NCI-H2107 (cell line): ENCODE measurements around the gene RCBTB2.

Experiments
- DNase-seq: peaks from one replicate; lab custom pipeline; 2025; lab: John Stamatoyannopoulos, UW

RCBTB2 gene

DNA sequence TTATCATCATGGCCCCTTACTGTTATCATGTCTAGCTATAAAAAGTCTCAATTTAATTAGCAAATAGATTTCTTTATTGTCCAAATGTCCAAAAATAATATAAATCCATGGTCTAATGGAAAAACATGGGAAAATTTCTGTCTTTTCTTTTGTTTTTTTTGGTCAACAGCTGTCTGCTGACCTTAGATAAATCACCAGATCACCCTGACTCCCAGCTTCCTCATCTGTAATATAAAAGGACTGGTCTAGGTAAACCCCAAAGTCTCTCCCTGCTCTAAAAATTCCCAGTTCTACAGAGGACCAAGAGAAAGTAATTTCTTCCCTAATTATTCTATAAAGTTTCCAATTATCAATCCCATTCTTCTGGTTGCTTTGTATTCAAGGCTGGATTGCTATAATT, 30.7 kb upstream of the RCBTB2 start:
- no peak for DNase-seq

DNA sequence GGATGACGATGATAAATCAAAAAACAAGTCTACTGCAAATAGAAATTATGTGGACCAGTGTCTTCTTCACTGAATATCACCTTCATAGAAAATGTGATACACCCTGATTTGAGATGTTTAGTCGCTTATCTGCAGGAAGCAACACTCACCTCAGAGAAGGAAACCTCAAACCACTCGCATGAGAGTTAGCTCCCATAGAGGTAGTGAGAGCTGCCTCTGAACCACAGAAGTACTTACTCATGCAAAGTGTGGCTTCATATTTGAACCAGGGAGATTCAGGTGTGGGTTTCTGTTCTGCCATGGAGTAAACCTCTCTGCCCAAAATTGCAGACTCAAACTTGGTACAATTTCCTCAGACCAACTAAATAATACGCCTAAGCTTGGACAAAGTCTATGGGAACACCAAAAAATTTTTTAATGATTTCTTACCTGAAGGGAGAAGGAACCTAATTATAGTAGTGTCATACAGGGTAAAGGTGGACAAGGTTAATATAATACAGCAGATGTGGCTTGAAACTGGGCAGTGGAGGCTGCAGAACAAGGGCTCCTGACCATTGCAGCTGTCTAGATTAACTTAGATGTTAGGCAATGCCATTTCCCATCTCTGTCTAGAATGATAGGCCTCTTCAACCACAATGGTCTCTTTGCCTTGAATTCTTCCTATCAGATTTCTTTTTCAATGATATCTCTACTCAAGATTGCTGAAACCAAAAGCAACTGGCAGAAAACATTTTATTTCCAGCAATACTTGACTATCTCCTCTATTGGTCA, 29.6 kb upstream of the RCBTB2 start:
- no peak for DNase-seq

DNA sequence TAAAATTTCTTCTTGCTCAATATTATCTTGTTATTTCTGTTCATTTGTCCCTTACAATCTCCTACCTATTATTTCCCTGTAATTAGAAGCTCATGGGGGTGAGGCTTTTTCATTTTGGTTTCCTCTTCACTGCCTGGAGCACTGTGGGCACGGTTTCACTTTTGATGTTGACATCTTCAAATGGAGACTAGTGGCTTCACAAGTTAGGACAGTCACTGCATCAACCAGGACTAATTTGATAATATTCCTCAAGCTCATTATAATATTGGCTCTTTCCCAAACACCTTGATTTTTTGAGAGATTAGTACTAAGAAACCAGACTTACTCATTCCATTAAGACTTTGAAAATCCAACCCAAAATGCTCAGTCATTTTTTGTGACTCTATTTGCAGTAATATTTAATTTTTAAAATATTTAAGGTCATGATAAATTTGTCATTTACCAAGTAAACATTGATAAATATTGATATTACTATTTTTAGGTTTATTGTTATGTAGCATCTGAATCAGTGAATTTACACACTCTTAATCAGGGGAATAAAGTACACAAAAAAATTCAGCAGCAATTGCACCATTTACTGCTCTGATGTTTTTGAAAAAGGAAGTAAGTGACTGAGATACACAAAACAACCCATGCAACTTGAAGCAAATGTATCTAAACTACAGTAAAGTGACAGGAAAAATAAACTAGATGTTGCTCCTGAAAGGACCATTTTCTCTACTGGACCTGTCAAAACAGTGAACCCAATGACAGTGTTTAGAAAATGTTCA, 28.8 kb upstream of the RCBTB2 start:
- DNase-seq: no peak

DNA sequence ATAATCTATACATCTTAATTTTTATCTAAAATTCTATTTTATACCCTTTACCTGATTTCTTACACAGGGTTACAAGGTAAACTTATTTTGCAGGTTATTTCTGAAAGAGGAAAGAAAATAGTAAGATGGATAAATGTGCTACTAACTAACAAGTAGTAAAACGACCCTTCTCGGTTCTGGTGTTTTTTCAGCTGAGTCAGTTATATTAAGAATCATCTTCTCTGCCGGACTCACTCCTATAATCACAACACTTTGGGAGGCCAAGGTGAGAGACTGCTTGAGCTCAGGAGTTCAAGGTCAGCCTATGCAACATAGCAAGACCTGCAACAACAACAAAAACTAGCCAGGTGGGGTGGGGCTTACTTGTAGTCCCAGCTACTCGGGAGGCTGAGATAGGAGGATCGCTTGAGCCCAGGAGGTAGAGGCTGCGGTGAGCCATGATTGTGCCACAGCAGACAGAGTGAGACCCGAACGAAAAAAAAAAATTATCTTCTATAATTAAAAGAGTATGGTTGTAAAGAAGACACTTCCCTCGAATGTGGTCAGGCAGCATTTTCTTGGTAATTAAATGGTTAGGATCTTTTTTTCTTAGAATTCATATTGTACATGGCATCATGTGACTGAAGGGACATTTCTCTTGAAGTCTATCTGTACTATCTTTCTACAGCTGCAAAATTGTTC, 27.9 kb upstream of the RCBTB2 start:
- no peak for DNase-seq

DNA sequence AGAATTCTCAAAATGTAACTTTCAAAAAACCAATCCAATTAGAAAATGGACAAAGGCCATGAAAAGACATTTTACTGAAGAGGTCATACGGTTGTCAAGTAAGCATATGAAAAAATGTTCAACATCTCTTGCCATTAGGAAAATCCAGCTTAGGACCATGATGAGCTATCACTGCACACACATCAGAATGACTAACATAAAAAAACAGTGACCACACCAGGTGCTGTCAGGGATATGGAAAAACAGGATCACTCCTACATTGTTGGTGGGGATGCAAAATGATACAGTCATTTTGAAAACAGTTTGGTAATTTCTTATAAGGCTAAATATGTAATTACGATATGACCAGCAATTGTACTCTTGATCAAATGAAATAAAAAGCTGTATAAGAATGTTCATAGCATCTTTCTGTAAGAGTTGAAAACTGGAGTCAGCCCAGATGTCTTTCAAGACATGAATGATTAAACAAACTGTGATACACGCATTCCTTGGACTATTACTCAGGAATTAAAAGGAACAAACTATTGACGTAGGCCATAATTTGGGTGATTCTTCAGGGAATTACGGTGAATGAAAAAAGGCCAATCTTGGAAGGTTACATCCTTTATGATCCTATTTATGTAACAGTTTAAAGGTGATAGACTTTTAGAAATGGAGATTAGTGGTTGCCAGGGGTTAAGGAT, 26.9 kb upstream of the RCBTB2 start:
- DNase-seq: no peak

DNA sequence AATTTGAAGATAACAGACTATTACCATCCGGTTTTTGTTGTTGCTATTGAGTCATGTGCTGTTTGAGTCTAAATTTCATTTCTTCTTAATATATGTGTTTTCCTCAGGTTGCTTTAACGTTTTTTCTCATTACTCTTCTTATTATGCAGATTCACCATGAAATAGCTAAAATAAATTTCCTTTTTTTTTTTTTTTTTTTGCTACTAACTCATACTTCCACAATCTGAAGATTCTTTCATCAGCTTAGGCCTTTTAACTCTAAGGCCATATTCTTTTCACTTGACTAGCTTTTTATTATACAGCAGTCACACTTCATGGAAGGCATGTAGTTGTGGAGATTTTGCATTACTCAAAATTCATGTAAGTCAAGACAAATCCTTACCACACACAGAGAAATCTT, 23.9 kb upstream of the RCBTB2 start:
- DNase-seq: no peak

DNA sequence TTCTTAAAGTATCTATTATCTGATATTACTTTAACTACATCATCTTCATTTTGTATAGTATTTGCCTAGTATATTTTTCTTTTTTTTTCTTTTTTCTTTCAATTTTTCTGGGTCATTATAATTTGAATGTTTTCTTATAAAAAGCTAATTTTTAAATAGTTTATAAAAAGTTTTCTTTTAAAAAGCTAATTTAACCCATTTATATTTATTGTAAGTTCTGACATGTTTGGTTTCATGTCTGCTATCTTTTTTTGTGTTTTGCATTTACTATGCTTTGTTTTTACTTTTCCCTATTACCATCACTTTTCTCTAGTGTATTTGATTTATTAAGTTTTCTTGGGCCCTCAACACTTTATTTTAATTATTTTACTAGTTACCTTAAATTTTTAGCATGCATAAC, 22.6 kb upstream of the RCBTB2 start:
- DNase-seq: no peak

DNA sequence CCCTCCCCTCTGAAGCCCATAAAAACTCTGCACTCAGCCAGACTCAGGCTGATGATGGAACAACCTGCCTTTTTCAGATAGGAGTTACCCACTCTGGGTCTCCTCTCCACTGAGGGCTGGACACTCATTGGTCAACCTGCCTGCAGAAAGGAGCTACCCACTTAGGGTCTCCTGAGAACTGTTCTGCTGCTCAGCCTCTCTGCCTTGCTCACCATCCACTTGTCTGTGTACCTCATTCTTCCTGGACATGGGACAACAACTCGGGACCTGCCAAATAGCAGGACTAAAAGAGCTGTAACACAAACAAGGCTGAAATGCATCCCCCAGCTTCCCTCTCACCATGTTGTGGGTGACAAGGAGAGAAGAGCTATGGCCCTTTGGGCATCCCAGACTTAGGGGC, 18.4 kb upstream of the RCBTB2 start:
- DNase-seq: no peak

DNA sequence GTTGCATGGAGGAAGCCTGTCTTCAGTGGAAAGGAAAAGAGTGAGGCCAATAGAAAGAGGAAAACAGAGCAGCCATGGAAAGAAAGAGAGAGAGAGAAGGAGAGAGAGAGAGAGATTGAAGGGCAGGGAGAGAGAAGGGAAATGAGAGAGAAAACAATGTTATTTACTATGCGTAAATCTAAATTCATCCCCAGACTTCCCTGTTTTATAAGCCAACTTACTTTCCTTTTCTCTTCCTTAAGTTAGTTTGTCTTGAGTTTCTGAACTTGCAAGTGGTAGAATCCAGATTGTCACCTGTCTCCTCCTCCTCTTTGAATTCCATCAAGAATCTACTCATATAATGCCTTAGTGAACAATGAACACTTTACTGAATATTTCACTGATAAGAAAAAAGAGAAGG, 16.8 kb upstream of the RCBTB2 start:
- DNase-seq: no peak

DNA sequence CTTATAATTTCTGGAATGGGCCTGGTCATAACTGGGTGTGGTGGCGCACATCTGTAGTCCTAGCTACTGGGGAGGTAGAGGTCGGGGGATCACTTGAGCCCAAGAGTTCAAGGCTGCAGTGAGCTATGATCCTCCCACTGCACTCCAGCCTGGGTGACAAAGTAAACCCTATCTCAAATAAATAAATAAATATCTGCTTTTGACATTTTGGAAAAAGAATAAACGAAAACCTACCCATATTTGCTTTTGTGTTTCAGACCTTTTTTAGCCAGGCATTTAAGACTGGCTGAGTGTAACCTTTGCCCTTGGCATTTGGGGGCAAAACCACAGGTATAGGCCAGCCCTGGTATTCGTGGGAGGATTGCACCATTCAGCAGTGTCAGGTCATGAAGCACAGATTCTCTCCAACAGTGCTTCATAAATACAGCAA, 14.8 kb upstream of the RCBTB2 start:
- no peak for DNase-seq

DNA sequence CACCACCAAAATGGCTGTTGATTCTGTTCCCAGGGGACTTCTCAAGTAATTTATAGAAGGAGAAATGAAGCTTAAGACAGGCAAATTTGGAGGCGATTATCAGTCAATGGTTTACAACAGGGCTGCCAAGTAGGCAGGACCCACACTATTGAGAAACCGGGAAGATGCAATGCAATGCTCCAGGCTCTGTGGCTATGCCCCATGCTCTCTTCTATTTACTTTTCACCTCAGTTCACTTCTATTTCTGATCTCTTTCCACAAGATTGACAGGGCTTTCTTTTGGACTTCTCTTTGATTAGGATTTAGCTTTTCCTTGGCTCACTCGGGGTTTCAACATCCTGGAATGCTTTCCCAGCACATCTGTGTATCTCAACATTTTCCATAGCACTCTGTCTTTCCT, 12.7 kb upstream of the RCBTB2 start:
- DNase-seq: no peak

DNA sequence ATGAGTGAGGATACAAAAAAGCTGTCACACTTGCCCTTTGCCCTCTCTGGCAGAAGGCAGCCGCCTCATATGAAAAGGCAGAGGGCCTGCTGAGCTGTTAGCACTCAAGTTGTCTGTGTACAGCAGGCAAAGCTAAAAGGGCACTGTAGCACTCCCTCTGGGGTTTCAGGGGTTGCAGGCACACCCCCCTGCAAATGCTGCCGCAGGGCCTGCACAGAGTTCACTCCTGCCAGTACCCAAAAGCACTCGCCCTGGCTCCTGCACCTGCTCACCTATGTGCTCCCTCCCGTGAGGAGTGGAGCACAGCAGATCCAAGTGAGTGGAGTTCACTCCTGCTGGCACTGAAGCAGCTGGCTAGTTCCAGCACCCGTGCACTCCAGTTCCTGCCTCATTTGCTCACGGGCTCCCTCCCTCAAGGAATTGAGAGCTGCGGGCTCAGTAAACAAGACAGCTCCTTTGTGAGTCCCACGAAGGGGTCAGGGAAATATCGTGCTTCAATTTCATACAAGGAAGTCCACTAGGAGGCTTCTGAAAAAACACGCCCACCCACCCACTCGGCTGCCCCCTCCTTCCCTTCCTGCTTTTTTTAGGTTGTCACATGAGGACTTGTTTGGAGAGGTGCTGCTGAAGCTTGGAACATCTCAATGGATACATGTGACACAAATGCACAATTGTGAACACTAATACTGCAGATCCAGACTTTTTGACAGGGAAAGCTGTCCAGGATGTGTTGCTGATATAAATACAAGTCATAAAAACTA, 9.9 kb upstream of the RCBTB2 start:
- DNase-seq: peak; percentile 42

DNA sequence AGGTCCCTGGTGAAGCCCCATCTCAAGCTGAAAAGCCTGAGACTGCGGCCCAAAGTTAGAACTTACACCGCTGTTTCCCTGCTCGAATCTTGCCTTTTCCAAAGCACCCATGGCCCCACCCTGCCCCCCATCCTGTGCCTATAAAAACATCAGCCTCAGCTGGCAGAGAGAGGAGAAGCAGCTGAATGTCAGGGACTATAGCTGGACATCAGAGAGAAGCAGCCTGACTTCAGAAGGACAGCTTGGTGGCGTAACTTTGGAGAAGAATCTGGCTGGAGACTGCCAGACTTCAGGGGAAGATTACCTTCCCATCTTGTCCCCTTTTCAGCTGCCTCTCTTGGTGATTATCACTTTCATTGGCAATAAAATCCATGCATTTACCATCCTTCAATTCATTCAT, 9.3 kb upstream of the RCBTB2 start:
- no peak for DNase-seq

DNA sequence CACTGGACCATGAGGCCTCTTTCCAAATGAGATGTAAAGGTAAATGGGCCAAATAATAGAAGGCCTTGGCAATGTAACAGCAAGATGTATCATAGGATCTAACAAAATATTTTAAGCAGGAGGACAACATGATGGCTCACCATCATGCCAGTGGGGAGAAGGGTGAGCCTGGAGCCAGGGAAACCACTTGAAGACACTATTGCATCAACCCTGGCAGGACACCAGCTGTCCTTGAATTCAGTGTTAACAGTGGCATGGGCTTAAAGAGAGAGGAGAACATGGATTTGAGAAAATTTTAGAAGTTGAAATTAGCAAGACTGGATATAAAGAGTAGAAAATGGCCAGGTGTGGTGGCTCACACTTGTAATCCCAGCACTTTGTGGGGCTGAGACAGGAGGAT, 6.7 kb upstream of the RCBTB2 start:
- DNase-seq: no peak

DNA sequence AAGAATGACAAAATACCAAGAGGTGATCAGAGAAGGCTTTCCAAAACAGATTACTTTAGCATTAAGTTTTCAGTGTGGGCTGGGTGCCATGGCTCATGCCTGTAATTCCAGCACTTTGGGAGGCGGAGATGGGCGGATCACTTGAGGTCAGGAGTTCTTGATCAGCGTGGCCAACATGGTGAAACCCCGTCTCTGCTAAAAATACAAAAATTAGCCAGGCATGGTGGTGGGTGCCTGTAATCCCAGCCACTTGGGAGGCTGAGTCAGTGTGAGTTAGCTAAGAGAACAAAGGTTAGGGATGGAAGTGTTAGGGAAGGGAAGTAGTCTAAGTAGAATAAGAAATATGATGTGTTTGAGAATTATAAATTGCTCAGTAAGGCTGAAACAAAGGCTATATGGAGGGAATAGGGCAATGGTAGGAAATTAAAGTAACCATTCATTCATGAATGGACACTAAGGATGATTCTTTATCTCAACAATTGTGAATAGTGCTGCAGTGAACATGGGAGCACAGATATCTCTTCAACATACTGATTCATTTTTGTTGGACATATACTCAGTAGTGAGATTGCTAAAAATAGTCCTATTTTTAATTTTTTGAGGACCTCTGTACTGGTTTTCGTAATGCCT, 3.9 kb upstream of the RCBTB2 start:
- no peak for DNase-seq

DNA sequence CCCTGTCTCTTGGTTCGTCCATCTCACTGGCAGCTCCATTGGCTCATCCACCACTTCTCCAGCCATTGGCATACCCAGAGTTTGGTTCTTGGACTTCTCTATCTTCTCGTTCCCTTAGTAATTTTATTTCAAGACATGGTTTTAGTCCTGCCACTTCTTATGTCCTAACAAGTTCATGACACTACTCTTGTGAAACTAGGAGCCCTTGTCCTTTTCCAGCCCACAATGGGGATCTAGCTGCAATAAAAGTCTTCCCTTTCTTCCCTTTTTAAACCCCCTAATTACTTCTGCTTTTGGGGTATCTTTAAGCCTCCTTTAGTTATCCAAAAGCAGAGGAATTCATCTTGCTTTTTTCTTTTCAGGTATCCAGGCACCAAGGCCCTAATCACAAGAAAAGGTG, 2.9 kb upstream of the RCBTB2 start:
- DNase-seq: no peak

DNA sequence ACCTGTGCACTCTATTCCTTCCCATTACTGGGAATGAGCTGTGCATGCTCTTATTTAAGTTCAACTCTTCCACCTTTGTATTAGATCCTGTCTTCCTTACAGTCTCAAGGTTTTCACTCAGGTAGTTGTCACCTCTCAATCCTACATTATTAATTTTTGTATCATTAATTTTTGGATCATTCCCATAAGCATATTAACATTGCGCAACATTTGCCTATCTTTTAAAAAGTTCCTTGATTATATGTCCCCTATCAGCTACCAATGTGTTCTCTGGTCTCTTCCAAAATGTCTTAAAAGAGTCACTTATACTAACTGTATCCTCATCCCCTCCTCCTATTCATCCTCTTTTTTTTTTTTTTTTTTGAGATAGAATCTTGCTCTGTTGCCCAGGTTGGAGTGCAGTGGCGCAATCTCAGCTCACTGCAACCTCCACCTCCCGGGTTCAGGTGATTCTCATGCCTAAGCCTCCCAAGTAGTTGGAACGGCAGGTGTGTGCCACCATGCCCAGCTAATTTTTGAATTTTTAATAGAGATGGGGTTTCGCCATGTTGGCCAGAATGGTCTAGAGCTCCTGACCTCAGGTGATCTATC, 2.1 kb upstream of the RCBTB2 start:
- no peak for DNase-seq

DNA sequence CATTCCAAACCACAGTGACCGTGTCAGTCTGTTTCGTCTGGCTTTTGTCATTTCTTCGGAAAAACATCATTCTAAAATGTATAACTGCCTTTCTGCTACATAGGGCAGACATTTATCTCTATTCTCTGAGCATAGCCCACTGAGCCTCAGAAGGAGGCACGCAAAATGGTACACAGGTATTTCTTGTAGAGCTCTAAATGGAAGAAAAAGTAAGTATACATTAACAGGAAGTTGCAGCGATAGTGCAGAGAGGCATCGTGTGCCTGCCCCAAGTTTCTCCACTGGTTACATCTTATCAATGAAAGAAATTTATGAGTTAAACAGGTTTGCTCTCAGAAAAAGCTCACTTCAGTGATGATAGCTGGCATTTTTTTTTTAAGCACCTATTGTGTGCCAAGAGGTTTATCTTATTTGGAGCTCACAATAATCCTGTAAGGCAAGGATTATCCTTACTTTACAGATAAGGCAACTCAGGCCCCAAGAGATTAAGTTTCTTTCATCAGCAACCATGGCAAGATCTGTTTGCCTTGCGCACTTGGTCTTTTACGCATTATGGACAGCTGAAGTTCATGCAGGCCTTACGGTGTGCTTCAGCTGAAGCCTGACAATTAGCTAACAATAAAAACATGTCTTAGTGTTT, 1.2 kb upstream of the RCBTB2 start:
- no peak for DNase-seq

DNA sequence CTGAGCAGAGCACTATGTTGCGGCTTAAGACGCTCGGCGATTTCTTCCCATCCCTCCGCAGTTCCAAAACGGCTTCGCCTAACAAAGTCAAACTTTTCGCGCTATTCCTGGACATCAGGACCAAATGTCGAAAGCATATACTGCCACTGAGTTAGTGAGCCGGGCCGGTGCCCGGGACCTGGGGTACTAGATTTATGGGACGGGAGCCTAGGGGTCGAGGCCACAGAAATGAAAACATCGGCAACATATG, 699 bp downstream of the RCBTB2 start:
- DNase-seq: peak; percentile 30

DNA sequence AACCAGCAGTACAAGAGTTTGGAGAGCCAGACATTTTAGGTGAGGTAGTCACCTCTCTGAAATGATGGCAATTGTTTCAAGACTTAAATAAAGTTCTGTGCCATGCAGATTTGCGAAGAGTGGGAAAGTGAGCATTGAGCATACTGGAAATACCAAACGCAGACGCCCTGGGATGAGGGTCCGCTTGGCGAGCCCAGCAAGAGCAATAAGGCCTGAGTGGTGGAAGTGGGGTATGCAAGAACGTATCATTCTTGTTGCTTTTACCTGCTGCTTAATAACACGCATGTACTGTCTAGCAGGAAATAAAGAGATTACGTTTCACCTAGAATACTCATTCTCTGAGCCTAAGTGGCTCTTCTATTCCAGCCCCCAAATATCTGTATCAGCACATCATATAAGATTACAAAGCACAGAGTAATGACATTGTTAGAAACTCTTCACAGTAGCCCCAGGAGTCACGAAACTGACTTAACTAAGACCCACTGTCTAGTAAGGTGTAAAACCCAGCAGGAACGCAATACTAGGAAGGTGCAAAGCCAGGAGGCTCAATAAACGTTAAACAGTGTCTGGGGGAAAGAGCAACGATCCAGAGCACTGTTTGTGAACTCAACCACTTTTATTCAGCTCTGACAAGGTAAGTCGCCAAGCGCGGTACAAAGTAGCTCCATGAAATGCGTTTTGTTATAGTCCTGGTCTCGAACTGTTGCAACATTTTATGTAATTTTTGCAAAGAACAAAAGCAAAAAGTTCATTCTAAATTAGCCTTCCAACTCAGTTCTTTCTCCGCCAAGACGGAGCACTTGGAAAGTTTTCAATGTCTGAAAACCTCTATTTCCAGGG, 1.2 kb downstream of the RCBTB2 start:
- DNase-seq: no peak
